ENCODE results near the gene GCNT2. TPM values are rescaled to one million over a fixed set of nuclear protein-coding genes. Genes with fewer than 3 reads are reported as not detected.

GCNT2 gene
- total RNA-seq, 1 experiment from 2014 or later = 0.63 TPM

DNA sequence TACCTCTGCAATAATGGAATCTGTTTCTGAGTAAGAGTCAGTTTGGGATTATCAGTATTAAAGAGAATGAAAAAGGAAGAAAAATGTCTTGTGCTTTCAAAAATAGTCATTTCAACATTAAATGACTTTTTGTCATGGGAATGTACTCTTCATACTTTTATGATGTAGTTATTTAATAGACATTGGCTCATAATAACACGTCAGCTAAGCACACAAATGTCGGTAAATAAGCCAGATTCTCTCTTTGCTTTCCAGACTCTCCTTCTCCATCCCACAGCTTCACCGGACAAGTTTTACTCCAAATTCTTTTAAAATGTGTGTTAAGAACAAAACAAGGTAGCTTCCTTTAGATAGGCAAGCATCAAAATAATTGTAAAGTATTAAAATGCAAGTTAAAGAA, 97.3 kb downstream of the GCNT2 start:
- TF ChIP-seq, protein P1, sequence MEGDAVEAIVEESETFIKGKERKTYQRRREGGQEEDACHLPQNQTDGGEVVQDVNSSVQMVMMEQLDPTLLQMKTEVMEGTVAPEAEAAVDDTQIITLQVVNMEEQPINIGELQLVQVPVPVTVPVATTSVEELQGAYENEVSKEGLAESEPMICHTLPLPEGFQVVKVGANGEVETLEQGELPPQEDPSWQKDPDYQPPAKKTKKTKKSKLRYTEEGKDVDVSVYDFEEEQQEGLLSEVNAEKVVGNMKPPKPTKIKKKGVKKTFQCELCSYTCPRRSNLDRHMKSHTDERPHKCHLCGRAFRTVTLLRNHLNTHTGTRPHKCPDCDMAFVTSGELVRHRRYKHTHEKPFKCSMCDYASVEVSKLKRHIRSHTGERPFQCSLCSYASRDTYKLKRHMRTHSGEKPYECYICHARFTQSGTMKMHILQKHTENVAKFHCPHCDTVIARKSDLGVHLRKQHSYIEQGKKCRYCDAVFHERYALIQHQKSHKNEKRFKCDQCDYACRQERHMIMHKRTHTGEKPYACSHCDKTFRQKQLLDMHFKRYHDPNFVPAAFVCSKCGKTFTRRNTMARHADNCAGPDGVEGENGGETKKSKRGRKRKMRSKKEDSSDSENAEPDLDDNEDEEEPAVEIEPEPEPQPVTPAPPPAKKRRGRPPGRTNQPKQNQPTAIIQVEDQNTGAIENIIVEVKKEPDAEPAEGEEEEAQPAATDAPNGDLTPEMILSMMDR (IDR thresholded peaks at IDR 0.05; ENCODE audit: unreplicated experiment) = no peak
- Mint-ChIP-seq H3K4me1 (ENCODE audit: insufficient read depth, unreplicated experiment) (no peaks in the 10 kb centered on the region), H3K36me3 (ENCODE audit: insufficient read depth, unreplicated experiment) (no peaks in the 10 kb centered on the region), H3K4me3 (ENCODE audit: unreplicated experiment) (no peak overlapping the region), H3K9me3 (ENCODE audit: unreplicated experiment) (no peaks in the 10 kb centered on the region), H3K27me3 (ENCODE audit: insufficient read depth, unreplicated experiment) (no peaks in the 10 kb centered on the region), H3K27ac (ENCODE audit: low read depth, unreplicated experiment) (no peak overlapping the region)
- no peak for DNase-seq (ENCODE audit: unreplicated experiment)
- CTCF ChIA-PET = no interaction called here
- BruUV-seq (replicated peaks) = no TSS peak
- POLR2A ChIA-PET = no interaction called here
- intact Hi-C loops (cut with micrococcal nuclease) = no loop called here

DNA sequence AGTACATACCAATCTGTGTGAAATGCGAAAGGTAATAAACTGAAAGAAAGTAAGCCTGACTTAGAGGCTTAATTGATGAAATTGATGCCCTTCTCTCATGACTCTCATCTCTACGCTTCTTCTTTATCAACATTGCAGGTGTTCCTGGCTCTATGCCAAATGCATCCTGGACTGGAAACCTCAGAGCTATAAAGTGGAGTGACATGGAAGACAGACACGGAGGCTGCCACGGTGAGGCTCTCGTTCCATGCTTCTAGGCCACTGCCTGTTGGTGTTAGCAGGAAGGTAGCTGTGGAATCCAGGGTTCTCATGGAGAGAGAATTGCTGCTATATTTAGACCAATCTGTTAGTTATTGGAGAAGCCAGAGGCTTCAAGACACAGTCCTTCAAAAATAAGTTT, 100.1 kb downstream of the GCNT2 start:
- H3K36me3 Mint-ChIP-seq (ENCODE audit: insufficient read depth, unreplicated experiment) = no peaks in the 10 kb centered on the region
- CTCF ChIA-PET = no interaction called here

DNA sequence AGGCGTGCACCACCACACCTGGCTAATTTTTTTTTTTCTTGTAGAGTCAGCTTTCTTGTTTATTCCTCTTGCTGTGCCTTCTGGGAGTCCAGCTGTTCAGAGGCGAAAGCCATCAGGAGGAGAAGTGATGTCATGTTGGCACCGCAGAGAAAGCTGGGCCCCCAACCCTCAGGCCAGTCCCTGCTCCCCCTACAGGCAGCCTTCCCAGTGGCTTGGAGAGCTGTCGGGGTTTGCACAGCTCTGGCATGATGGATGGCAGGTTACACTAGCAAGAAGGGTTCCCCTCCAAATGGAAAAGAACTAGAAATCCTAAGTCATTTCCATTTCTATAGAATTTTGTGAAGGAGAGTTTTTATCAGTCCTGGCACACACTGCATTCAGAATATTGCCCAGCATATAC, 100.7 kb downstream of the GCNT2 start:
- no peak overlapping the region for H3K27ac Mint-ChIP-seq (ENCODE audit: low read depth, unreplicated experiment)

More for the DNA sequence above, 100.1 kb downstream of the GCNT2 start:
- intact Hi-C loops (cut with micrococcal nuclease) = no loop called here
- TF ChIP-seq, protein P1 (IDR thresholded peaks at IDR 0.05; ENCODE audit: unreplicated experiment) = no peak
- Mint-ChIP-seq H3K9me3 (ENCODE audit: unreplicated experiment) (no peaks in the 10 kb centered on the region), H3K27me3 (ENCODE audit: insufficient read depth, unreplicated experiment) (no peaks in the 10 kb centered on the region), H3K4me1 (ENCODE audit: insufficient read depth, unreplicated experiment) (no peaks in the 10 kb centered on the region), H3K4me3 (ENCODE audit: unreplicated experiment) (no peak overlapping the region), H3K27ac (ENCODE audit: low read depth, unreplicated experiment) (no peak overlapping the region)
- POLR2A ChIA-PET = no interaction called here
- DNase-seq (ENCODE audit: unreplicated experiment) = no peak
- no TSS peak for BruUV-seq (replicated peaks)

DNA sequence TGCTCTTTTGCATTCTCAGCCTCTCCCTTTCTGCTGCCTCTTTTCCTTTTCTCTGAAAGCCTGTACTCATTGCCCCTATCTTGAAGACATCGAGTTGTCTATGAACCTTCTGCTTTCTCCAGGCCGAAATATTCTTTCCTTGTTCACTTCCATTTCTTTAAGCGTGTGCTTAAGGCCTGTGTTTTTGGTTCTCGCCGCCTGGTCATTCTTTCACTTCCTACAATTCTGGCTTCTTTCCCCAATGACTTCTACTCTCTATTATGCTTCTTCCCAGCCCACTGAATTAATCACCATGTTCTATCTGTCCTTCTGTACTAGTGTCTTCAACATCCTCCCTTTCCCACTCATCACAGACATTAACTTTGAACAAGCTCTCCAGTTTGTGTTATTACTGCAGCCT, 103.7 kb downstream of the GCNT2 start:
- Mint-ChIP-seq H3K4me1 (ENCODE audit: insufficient read depth, unreplicated experiment) (no peaks in the 10 kb centered on the region), H3K4me3 (ENCODE audit: unreplicated experiment) (no peak overlapping the region), H3K36me3 (ENCODE audit: insufficient read depth, unreplicated experiment) (no peaks in the 10 kb centered on the region), H3K27ac (ENCODE audit: low read depth, unreplicated experiment) (no peak overlapping the region), H3K27me3 (ENCODE audit: insufficient read depth, unreplicated experiment) (no peaks in the 10 kb centered on the region), H3K9me3 (ENCODE audit: unreplicated experiment) (no peaks in the 10 kb centered on the region)
- CTCF ChIA-PET = no interaction called here
- intact Hi-C loops (cut with micrococcal nuclease) = no loop called here
- no TSS peak for BruUV-seq (replicated peaks)
- no peak for DNase-seq (ENCODE audit: unreplicated experiment)
- TF ChIP-seq, protein P1 (IDR thresholded peaks at IDR 0.05; ENCODE audit: unreplicated experiment) = no peak
- POLR2A ChIA-PET = no interaction called here

More for the DNA sequence above, 100.7 kb downstream of the GCNT2 start:
- no peaks in the 10 kb centered on the region for H3K9me3 Mint-ChIP-seq (ENCODE audit: unreplicated experiment)
- no peak for DNase-seq (ENCODE audit: unreplicated experiment)
- H3K27me3 Mint-ChIP-seq (ENCODE audit: insufficient read depth, unreplicated experiment) = no peaks in the 10 kb centered on the region
- intact Hi-C loops (cut with micrococcal nuclease) = no loop called here
- no peaks in the 10 kb centered on the region for H3K36me3 Mint-ChIP-seq (ENCODE audit: insufficient read depth, unreplicated experiment)
- ChIA-PET POLR2A (no interaction called here), CTCF (no interaction called here)
- no TSS peak for BruUV-seq (replicated peaks)
- TF ChIP-seq, protein P1 (IDR thresholded peaks at IDR 0.05; ENCODE audit: unreplicated experiment) = no peak
- no peak overlapping the region for H3K4me3 Mint-ChIP-seq (ENCODE audit: unreplicated experiment)
- H3K4me1 Mint-ChIP-seq (ENCODE audit: insufficient read depth, unreplicated experiment) = no peaks in the 10 kb centered on the region

Measured in MCF 10A (cell line).